ENCODE measurements around the gene OR2A7. TPM values are rescaled to one million over a fixed set of nuclear protein-coding genes. Genes with fewer than 3 reads are reported as not detected.
"Not testable (repeated sequence)": the region's sequence is repeated elsewhere in the genome, so short reads cannot be mapped to it uniquely, and the experiment has no call there.

Gene OR2A7
- total RNA-seq, 1 donor, result 1.1 TPM

DNA sequence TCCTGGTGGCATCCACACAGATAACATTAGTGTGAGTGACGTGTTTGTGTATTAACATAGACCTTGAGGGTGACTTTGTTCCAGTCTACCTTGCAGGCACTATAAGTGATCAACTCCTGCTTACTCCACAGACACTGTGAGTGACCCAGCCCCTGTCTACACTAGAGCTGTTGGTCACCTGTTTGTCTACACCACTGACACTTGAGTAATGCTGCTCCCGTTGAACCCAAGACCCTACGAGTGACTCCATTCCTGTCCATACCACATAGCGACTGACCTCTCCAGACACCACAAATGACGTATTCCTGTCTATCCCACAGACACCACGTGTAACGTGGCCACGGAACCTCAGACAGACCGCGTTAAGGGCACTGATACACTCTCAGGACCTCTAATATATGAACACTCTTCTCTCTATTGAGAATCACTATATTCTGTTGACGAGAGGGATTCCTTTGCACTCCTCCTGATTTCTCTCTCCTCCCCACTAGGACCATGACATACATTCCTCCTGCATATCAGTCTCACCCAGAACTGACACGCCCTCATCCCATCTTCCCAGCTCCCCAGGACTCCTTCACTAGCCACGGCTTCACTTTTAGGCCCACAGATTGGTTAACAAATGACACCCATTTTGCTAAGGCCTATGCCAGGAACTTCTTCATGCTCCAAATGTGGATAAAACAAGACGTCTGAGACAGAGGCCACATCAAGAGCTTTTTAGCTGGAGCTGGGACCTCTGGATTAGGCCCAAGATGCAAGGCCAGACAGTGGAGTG, 28.0 kb upstream of the OR2A7 start:
- H3K4me1 ChIP-seq (ENCODE audit: insufficient read depth, low read length); H3K27ac ChIP-seq (ENCODE audit: low read depth, low read length); H3K27me3 ChIP-seq (ENCODE audit: insufficient read depth, low read length); H3K9me3 ChIP-seq (ENCODE audit: low read depth, low read length); H3K79me2 ChIP-seq (ENCODE audit: insufficient read depth, low read length); H3K4me2 ChIP-seq (ENCODE audit: insufficient read depth, low read length); DNase-seq (ENCODE audit: insufficient read length, low spot score, missing footprints); H3K36me3 ChIP-seq (ENCODE audit: insufficient read depth, low read length); H4K20me1 ChIP-seq (ENCODE audit: insufficient read depth, low read length); H2AFZ ChIP-seq (ENCODE audit: low read length); H3K4me3 ChIP-seq (ENCODE audit: insufficient read depth, low read length): not testable (repeated sequence)

- H3K9me3 ChIP-seq (ENCODE audit: low read depth, low read length); H3K4me1 ChIP-seq (ENCODE audit: insufficient read depth, low read length); H2AFZ ChIP-seq (ENCODE audit: low read length); H3K4me3 ChIP-seq (ENCODE audit: insufficient read depth, low read length); H3K79me2 ChIP-seq (ENCODE audit: insufficient read depth, low read length); H3K27ac ChIP-seq (ENCODE audit: low read depth, low read length); DNase-seq (ENCODE audit: insufficient read length, low spot score, missing footprints); H3K4me2 ChIP-seq (ENCODE audit: insufficient read depth, low read length); H4K20me1 ChIP-seq (ENCODE audit: insufficient read depth, low read length); H3K27me3 ChIP-seq (ENCODE audit: insufficient read depth, low read length); H3K36me3 ChIP-seq (ENCODE audit: insufficient read depth, low read length): not testable (repeated sequence)
These were observed 27.0 kb upstream of the OR2A7 start for GRCh38 chr7:144291607-144292006.

DNA sequence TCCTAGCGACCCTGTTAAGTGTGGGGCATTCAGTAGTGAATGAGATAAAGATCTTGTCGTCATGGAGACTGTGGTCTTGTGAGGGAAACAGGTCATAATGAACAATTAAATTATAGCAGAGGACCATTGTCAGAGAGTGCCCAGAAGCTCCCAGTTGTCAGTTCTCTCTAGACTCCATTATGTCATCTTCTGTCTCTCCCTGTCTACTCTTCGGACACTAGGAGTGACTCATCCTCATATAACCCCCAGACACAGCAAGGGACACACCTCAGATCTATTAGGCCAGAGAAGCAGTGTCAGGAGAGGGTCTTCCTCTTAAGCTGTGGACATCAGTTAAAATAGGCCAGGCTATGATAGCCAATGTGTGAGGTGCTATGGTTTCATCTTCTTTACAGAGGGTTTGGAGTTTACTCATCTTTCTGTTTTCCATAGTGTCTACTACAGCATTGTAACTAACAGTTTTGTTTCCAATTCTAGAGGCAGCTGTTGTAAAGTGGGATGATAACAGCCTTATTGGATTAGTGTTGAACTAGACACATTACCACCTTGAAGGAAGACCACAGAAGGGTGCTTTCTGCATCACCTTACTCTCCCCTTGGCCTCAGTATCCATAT, 22.7 kb upstream of the OR2A7 start:
- H3K79me2 ChIP-seq (ENCODE audit: insufficient read depth, low read length); H3K4me3 ChIP-seq (ENCODE audit: insufficient read depth, low read length); H3K27ac ChIP-seq (ENCODE audit: low read depth, low read length); H3K9me3 ChIP-seq (ENCODE audit: low read depth, low read length); DNase-seq (ENCODE audit: insufficient read length, low spot score, missing footprints); H3K36me3 ChIP-seq (ENCODE audit: insufficient read depth, low read length); H3K27me3 ChIP-seq (ENCODE audit: insufficient read depth, low read length); H3K4me2 ChIP-seq (ENCODE audit: insufficient read depth, low read length); H3K4me1 ChIP-seq (ENCODE audit: insufficient read depth, low read length); H2AFZ ChIP-seq (ENCODE audit: low read length); H4K20me1 ChIP-seq (ENCODE audit: insufficient read depth, low read length): not testable (repeated sequence)

GRCh38 chr7:144283716-144284115, 19.1 kb upstream of the OR2A7 start:
- H3K4me3 ChIP-seq (ENCODE audit: insufficient read depth, low read length); H3K79me2 ChIP-seq (ENCODE audit: insufficient read depth, low read length); DNase-seq (ENCODE audit: insufficient read length, low spot score, missing footprints); H3K9me3 ChIP-seq (ENCODE audit: low read depth, low read length); H3K4me1 ChIP-seq (ENCODE audit: insufficient read depth, low read length); H3K36me3 ChIP-seq (ENCODE audit: insufficient read depth, low read length); H4K20me1 ChIP-seq (ENCODE audit: insufficient read depth, low read length); H2AFZ ChIP-seq (ENCODE audit: low read length); H3K4me2 ChIP-seq (ENCODE audit: insufficient read depth, low read length); H3K27ac ChIP-seq (ENCODE audit: low read depth, low read length); H3K27me3 ChIP-seq (ENCODE audit: insufficient read depth, low read length): not testable (repeated sequence)

- H3K4me3 ChIP-seq (ENCODE audit: insufficient read depth, low read length); H3K79me2 ChIP-seq (ENCODE audit: insufficient read depth, low read length): not testable (repeated sequence)
These were observed 17.9 kb upstream of the OR2A7 start for GRCh38 chr7:144282490-144282889.

GRCh38 chr7:144281981-144282380, 17.4 kb upstream of the OR2A7 start:
- not testable (repeated sequence) for H2AFZ ChIP-seq (ENCODE audit: low read length); H3K9me3 ChIP-seq (ENCODE audit: low read depth, low read length); H3K4me1 ChIP-seq (ENCODE audit: insufficient read depth, low read length); H3K27ac ChIP-seq (ENCODE audit: low read depth, low read length); H3K4me3 ChIP-seq (ENCODE audit: insufficient read depth, low read length); H3K27me3 ChIP-seq (ENCODE audit: insufficient read depth, low read length); DNase-seq (ENCODE audit: insufficient read length, low spot score, missing footprints); H3K4me2 ChIP-seq (ENCODE audit: insufficient read depth, low read length); H3K36me3 ChIP-seq (ENCODE audit: insufficient read depth, low read length); H4K20me1 ChIP-seq (ENCODE audit: insufficient read depth, low read length); H3K79me2 ChIP-seq (ENCODE audit: insufficient read depth, low read length)

More at GRCh38 chr7:144282490-144282889, 17.9 kb upstream of the OR2A7 start:
- DNase-seq (ENCODE audit: insufficient read length, low spot score, missing footprints); H3K9me3 ChIP-seq (ENCODE audit: low read depth, low read length); H3K27ac ChIP-seq (ENCODE audit: low read depth, low read length); H3K36me3 ChIP-seq (ENCODE audit: insufficient read depth, low read length); H3K27me3 ChIP-seq (ENCODE audit: insufficient read depth, low read length); H3K4me1 ChIP-seq (ENCODE audit: insufficient read depth, low read length); H2AFZ ChIP-seq (ENCODE audit: low read length); H4K20me1 ChIP-seq (ENCODE audit: insufficient read depth, low read length); H3K4me2 ChIP-seq (ENCODE audit: insufficient read depth, low read length): not testable (repeated sequence)

DNA sequence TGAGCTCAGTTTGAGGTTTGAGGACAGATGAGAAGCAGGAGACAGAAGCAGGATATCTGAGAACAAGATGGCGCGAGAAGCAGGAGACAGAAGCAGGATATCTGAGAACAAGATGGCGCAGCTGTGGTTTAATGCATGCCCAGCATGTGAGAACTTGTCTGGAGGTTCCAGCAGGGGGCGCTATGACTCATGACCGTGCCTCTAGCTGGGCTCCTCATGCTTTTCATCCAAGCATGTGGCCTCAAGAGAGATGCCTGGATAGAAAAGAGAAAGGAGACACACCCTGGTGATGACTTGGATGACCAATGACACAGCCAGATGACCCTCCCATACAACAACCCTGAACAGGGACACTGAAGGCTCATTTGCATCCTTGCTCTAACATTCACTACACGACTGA, 15.4 kb upstream of the OR2A7 start:
- not testable (repeated sequence) for H3K36me3 ChIP-seq (ENCODE audit: insufficient read depth, low read length); H3K4me3 ChIP-seq (ENCODE audit: insufficient read depth, low read length); H3K4me1 ChIP-seq (ENCODE audit: insufficient read depth, low read length); H3K4me2 ChIP-seq (ENCODE audit: insufficient read depth, low read length); H3K27me3 ChIP-seq (ENCODE audit: insufficient read depth, low read length); H4K20me1 ChIP-seq (ENCODE audit: insufficient read depth, low read length); H3K27ac ChIP-seq (ENCODE audit: low read depth, low read length); DNase-seq (ENCODE audit: insufficient read length, low spot score, missing footprints); H2AFZ ChIP-seq (ENCODE audit: low read length); H3K9me3 ChIP-seq (ENCODE audit: low read depth, low read length); H3K79me2 ChIP-seq (ENCODE audit: insufficient read depth, low read length)

DNA sequence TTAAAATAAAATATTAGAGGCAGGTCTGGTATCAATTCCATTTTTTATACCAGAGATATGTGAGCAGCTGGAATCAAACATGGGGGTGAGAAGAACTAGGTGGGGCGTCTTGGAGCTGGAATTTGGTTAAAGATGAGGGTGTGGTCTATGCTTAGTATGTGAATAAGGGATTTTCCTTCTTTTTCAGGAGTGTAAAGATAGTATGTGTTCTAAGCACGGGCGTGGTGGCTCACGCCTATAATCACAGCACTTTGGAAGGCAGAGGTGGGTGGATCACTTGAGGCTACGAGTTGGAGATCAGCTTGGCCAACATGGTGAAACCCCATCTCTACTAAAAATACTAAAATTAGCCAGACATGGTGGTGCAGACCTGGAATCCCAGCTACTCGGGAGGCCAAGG, 10.7 kb upstream of the OR2A7 start:
- H3K4me3 ChIP-seq (ENCODE audit: insufficient read depth, low read length); H3K4me2 ChIP-seq (ENCODE audit: insufficient read depth, low read length); H3K9me3 ChIP-seq (ENCODE audit: low read depth, low read length); DNase-seq (ENCODE audit: insufficient read length, low spot score, missing footprints); H3K27me3 ChIP-seq (ENCODE audit: insufficient read depth, low read length); H3K36me3 ChIP-seq (ENCODE audit: insufficient read depth, low read length); H3K79me2 ChIP-seq (ENCODE audit: insufficient read depth, low read length); H3K4me1 ChIP-seq (ENCODE audit: insufficient read depth, low read length); H2AFZ ChIP-seq (ENCODE audit: low read length); H3K27ac ChIP-seq (ENCODE audit: low read depth, low read length); H4K20me1 ChIP-seq (ENCODE audit: insufficient read depth, low read length): not testable (repeated sequence)

DNA sequence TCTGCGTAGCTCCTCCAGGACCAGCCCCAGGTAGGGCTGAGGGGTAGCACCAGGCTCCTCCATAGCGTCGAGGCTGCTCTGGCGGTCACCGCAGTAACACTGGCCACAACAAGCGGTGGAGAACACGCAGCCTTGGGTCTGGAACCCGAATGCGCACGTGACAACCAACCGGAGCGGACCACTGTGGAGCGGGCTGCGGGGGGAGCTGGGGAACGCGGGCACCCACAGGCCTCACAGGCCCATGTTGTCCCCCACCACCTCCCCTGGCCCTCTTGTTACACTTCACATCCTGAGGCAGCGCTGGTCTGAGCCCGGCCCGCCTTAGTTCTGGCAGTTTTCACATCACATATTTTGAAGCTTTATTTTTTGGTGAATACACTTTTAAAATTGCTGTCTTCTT, 4.6 kb upstream of the OR2A7 start, which contains the start of gene CTAGE8:
TSS of gene CTAGE8 (minus strand) at position 101 of the 400 bp plus-strand sequence. CDS start at position 63, 38 bp downstream.
- H3K27me3 ChIP-seq (ENCODE audit: insufficient read depth, low read length); H3K4me3 ChIP-seq (ENCODE audit: insufficient read depth, low read length); H2AFZ ChIP-seq (ENCODE audit: low read length); H3K79me2 ChIP-seq (ENCODE audit: insufficient read depth, low read length); H4K20me1 ChIP-seq (ENCODE audit: insufficient read depth, low read length); H3K27ac ChIP-seq (ENCODE audit: low read depth, low read length); H3K4me2 ChIP-seq (ENCODE audit: insufficient read depth, low read length); H3K9me3 ChIP-seq (ENCODE audit: low read depth, low read length); H3K4me1 ChIP-seq (ENCODE audit: insufficient read depth, low read length); DNase-seq (ENCODE audit: insufficient read length, low spot score, missing footprints); H3K36me3 ChIP-seq (ENCODE audit: insufficient read depth, low read length): not testable (repeated sequence)
